ENCODE measurements around the gene SLC13A3.
A peak's percentile ranks its signal among the peaks of the same experiment; 100 is the strongest.

The SLC13A3 gene, protein sequence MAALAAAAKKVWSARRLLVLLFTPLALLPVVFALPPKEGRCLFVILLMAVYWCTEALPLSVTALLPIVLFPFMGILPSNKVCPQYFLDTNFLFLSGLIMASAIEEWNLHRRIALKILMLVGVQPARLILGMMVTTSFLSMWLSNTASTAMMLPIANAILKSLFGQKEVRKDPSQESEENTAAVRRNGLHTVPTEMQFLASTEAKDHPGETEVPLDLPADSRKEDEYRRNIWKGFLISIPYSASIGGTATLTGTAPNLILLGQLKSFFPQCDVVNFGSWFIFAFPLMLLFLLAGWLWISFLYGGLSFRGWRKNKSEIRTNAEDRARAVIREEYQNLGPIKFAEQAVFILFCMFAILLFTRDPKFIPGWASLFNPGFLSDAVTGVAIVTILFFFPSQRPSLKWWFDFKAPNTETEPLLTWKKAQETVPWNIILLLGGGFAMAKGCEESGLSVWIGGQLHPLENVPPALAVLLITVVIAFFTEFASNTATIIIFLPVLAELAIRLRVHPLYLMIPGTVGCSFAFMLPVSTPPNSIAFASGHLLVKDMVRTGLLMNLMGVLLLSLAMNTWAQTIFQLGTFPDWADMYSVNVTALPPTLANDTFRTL

DNA sequence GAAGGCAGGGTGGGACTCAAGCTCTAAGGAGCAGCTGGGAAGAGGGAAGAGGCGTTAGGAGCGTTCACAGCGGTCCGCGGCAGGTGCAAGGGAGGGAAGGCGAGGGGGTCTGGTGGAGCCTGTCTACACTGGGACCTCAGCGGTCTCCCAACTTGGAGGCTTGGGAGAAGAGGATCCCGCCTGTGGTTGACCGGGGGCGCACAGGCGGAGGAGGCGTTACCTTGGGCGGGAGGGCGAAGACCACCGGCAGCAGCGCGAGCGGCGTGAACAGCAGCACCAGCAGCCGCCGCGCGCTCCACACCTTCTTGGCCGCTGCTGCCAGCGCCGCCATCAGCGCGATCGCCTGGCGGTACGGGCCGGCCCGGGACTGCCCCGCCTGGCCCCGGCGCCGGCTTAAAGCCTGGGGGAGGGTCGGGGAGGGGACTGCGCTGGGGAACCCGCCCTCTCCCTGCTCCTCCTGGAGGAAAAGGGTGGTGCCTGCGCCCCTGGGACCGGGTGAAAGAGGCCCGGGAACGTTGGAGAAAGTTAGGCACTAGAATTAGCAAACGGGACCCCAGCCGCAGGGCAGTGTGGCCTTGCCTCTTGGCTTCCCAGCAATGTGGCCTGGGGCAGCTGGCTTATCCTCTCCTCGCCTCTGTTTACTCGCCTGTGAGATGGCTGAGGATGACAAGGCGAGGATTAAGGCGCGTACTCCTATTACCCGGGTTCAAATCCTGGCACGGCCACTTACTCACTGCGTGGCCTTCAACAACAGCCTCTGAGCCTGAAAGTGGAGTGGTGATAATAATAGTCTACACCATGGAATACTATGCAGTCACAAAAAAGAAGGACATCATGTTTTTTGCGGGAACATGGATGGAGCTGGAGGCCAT lies at the start of gene SLC13A3:
TSS of gene SLC13A3 (minus strand) at position 369 of the 872 bp plus-strand sequence. CDS start at position 331, 38 bp downstream.
- DNase-seq (ENCODE audit: low read depth, low spot score) = no peak

- no peak for DNase-seq (ENCODE audit: low read depth, low spot score)
Observed at GRCh38 chr20:46701057-46701456, 49.8 kb upstream of the SLC13A3 start.

GRCh38 chr20:46700481-46700880 lies 49.2 kb upstream of the SLC13A3 start:
- no peak for DNase-seq (ENCODE audit: low read depth, low spot score)

DNA sequence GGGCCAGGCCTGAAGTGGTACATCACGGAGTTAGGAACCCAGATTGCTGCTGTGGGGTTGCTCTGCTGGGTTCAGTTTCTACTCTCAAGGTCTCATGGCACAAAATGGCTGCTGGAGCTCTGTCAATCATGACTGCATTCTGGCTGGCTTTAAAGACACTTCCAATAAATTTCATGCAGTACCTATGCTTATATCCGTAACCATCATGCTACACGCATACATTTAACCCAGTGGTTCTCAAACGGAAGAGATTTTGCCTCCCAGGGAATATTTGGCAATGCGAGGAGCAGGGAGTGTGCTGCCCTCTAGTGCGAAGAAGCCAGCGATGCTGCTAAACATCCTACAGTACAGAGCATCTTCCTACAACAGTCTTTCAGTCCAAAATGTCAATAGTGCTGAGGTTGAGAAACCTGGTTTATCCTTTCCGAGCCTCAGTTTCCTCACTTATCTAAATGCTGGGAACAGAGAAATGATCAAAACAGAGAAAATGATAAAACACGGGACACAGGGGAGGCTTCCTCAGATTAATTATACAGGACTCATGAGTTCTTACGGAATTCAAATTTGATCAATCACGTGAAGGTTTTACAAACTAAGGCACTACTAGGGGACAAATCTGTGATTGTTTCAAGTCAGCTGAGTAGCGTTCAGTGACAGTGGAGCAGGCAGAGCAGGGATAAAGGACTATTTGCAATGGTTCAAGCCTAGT lies 48.5 kb upstream of the SLC13A3 start:
- DNase-seq (ENCODE audit: low read depth, low spot score) = no peak

- DNase-seq (ENCODE audit: low read depth, low spot score) = no peak
Observed at GRCh38 chr20:46698788-46699187, 47.5 kb upstream of the SLC13A3 start.

- DNase-seq (ENCODE audit: low read depth, low spot score) = no peak
Observed at GRCh38 chr20:46696791-46697279, 45.6 kb upstream of the SLC13A3 start.

GRCh38 chr20:46695892-46696291 lies 44.6 kb upstream of the SLC13A3 start:
- no peak for DNase-seq (ENCODE audit: low read depth, low spot score)

- no peak for DNase-seq (ENCODE audit: low read depth, low spot score)
Observed at GRCh38 chr20:46694484-46694883, 43.2 kb upstream of the SLC13A3 start.

GRCh38 chr20:46691196-46691595 lies 39.9 kb upstream of the SLC13A3 start:
- DNase-seq (ENCODE audit: low read depth, low spot score) = no peak

- DNase-seq (ENCODE audit: low read depth, low spot score) = no peak
Observed at GRCh38 chr20:46690219-46691106, 39.2 kb upstream of the SLC13A3 start.

- DNase-seq (ENCODE audit: low read depth, low spot score) = no peak
Observed at GRCh38 chr20:46689754-46690085, 38.5 kb upstream of the SLC13A3 start.

- peak; percentile 90 for DNase-seq (ENCODE audit: low read depth, low spot score)
Observed at GRCh38 chr20:46689082-46689753, 38.0 kb upstream of the SLC13A3 start, which contains the start of gene TP53RK. TP53RK (minus strand) TSS chr20:46689444; CDS start chr20:46689414, 30 bp downstream.

DNA sequence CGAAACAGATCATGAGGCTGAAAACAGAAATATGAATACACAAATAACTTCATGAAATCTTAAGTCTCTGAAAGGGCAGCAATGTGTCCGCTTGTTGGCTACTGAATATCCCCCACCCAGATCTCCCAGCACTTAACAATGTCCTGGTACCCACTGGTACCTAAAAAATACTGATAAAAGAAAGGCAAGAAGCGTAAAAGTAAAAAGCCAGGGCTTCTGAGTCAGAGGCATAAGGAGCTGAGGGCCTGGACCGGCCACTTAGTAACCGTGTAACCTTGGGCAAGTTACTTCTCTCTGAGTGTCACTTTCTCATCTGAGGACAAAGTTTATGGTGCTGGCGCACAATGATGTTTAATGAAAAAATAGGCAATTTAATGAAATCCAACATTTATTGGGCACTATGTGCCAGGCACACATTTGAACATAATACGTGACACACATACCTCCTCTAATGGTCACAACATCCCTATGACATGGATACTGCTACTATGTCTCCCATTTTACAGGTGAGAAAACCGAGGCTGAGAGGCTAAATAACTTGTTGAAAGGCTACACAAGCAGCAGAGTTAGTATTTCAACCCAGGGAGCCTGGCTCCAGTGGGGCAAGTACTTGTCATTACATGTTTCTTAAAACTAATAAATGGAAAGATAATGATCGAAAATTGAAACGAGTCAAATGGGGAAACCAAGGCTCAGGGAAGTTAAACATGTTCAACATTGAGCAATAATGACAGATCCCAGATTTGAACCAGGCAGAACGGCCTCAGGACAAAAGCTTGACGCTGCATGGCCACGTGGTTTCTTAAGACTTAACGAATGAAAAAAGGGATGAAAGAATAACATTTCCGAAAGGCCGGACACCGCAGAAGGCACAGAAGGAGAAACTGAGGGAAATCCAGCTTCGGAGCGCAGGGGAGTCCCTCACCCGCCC lies 37.2 kb upstream of the SLC13A3 start:
- no peak for DNase-seq (ENCODE audit: low read depth, low spot score)

DNA sequence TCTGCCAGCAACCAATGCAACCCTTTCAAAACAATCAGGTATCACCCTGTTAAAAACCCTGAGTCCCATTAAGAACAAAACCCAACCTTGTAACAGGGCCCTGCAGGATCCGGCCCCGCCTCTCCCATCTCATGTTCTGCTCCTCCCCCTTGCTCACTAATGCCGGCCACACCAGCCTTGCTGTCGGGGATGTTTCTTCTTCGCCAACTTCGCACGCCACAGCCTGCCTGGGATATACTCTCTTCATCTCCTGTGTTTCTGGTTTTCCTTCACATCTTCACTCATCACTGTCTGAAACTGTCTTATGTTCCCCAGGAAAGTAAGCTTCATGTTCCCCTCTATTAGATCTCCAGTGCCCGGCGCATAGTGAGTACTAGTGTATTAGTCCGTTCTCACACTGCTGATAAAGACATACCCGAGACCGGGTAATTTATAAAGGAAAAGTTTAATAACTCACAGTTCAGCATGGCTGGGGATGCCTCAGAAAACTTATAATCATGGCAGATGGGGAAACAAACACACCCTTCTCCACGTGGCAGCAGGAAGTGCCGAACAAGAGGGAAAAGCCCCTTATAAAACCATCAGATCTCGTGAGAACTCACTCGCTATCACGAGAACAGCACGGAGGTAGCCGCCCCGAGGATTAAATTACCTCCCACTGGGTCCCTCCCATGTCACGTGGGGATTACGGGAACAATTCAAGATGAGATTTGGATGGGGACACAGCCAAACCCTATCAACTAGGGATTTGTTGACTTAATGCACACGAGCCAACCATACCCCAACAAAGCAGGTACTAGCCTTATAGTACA lies 32.9 kb upstream of the SLC13A3 start:
- no peak for DNase-seq (ENCODE audit: low read depth, low spot score)

GRCh38 chr20:46683668-46683938 lies 32.3 kb upstream of the SLC13A3 start:
- DNase-seq (ENCODE audit: low read depth, low spot score) = no peak

DNA sequence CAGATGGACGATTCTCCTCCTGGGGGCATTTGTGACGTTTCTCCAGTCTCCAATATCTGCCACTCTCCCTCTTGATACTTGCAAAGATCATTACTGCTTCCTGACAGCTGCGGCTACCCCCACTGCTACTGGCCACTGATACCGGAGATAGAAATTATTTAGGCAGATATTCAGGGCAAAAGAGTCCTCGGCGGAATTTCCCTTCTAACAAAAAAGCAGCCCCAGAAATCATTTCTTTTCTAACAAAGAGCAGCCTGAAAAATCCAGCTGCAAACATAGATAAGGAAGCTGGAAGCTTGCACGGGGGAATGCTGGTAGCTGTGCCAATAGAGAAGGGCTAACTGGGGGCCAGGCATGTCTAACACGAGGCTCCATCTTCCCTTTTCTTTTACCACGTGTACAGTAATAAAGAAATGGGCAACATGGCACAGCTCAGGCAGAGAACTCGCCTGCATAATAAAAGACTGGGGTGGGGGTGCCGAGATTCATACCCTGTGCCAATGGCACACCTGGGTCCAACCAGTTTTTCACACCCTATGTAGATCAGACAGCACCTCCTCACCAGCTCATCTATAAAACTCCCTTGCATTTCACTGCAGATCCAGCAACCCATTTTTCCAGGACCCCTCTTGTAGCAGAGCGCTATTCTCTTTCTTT lies 31.9 kb upstream of the SLC13A3 start:
- DNase-seq (ENCODE audit: low read depth, low spot score) = no peak

- DNase-seq (ENCODE audit: low read depth, low spot score) = no peak
Observed at GRCh38 chr20:46682063-46682821, 31.0 kb upstream of the SLC13A3 start.

All from activated naive CD8-positive, alpha-beta T cell treated with anti-CD3 and anti-CD28 coated beads, Interleukin-2, amount 50 U/mL, for 16 hours (primary cell).